Stimulated activated effector memory CD8-positive, alpha-beta T cell treated with anti-CD3 and anti-CD28 coated beads, Interleukin-12 subunit alpha, Interleukin-12 subunit beta, amount 100 ng/mL, for 72 hours (primary cell): Measurements from ENCODE around the gene PYROXD2.
A peak's percentile ranks its signal among the peaks of the same experiment; 100 is the strongest.

ENCODE experiments used
- ATAC-seq: fragments of 150-1000 bp; cut with Tn5 transposase; 2 replicates; pipeline ENCODE4 v1.10.0; 2021
- DNase-seq, 2 donors: peaks; one replicate each; pipeline ENCODE4 v3.0.0; 2021 to 2022; ENCODE audit warnings: low spot score in 2 of 2
- H3K27ac Mint-ChIP-seq: one replicate; pipeline ENCODE4 v1.8.0; 2022; ENCODE audit warnings: mild to moderate bottlenecking, mixed read lengths
- H3K36me3 Mint-ChIP-seq: one replicate; pipeline ENCODE4 v1.8.0; 2022; ENCODE audit warnings: mild to moderate bottlenecking, mixed read lengths
- H3K4me1 Mint-ChIP-seq: one replicate; pipeline ENCODE4 v1.8.0; 2022; ENCODE audit warnings: mixed read lengths
- H3K4me3 Mint-ChIP-seq: one replicate; pipeline ENCODE4 v1.8.0; 2022; ENCODE audit warnings: mild to moderate bottlenecking, mixed read lengths
- H3K9me3 Mint-ChIP-seq: one replicate; pipeline ENCODE4 v1.8.0; 2022; ENCODE audit warnings: mixed read lengths

PYROXD2 gene

DNA sequence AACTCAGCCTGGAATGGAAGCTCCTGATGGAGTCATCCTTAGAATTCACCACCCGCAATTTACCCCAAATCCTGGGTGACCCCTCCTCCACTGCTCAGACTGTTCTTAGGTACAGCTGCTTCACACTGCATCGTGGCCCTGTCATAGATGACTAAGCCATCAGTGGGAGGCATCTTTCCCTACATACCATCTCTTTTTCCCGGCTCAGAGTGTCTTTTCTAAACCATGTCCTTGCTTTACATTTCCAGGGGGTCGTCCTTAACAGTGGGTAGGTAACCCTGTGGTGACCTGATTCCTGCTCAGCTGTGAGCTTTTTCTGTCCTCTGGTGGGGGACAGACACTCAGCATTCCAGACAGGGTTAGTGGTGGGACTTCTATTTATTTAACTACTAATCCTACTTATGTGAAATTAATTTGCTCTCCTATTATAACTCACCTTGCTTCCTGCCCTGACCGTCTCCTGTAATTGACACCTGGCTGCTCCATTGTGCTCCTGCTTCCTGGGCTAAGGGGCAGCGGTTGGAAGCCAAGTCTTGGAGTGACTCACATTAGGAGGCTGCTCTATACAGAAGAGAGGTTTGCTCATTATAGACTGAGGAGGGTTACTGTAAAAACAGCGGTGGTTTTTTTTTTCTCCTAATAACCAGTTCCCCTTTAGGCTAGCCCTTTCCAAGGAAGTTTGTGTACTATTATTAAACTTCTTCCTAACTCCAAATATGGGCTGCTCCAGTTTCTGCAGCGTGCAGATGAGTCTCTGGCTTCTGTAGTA, 40.6 kb downstream of the PYROXD2 start:
- no peaks in the 10 kb centered on the region for H3K36me3 Mint-ChIP-seq
- ATAC-seq (no peak), DNase-seq (no peak)

DNA sequence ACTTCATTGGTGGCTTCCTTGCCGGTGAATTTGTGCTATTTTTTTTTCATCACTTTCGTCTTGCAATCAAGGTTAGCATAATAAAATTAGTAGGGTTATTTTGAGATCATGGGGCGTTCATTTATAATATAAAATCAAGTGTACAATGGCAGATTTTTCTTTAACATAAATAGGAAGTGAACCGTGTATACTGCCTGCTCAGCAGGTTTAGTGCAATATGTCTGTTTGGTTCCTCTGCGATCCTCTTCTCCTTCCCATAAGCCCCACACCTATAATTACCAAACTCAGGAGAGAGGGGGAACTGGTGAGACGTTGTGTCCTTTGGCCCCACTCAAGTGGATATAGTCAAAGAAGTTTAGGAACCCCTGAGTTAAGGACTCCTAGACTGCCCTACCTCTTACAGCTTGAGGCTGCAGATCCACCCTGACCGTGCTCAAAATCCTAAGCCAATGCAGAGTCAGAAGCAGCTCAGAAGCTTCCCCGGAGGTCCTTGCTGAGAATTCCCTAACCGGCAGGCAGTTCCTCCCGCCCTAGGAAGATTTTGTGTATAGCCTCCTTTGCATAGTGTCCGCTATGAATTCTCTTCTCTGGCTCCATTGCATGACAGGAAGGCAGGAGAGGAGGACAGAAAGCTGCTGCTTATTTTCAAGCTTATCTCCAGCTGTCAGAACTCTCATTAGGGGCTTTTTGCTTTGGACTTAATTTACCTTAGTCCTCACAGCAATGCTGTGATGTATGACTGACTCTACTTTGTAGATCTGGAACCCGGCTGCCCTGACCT, 41.5 kb downstream of the PYROXD2 start:
- Mint-ChIP-seq H3K36me3 (no peaks in the 10 kb centered on the region), H3K4me1 (no peaks in the 10 kb centered on the region), H3K4me3 (no peak overlapping the region), H3K27ac (no peak overlapping the region), H3K9me3 (no peaks in the 10 kb centered on the region)
- ATAC-seq: no peak
- no peak for DNase-seq

More for the DNA sequence above, 40.6 kb downstream of the PYROXD2 start:
- Mint-ChIP-seq H3K27ac (no peak overlapping the region), H3K4me1 (no peaks in the 10 kb centered on the region), H3K9me3 (no peaks in the 10 kb centered on the region), H3K4me3 (no peak overlapping the region)

DNA sequence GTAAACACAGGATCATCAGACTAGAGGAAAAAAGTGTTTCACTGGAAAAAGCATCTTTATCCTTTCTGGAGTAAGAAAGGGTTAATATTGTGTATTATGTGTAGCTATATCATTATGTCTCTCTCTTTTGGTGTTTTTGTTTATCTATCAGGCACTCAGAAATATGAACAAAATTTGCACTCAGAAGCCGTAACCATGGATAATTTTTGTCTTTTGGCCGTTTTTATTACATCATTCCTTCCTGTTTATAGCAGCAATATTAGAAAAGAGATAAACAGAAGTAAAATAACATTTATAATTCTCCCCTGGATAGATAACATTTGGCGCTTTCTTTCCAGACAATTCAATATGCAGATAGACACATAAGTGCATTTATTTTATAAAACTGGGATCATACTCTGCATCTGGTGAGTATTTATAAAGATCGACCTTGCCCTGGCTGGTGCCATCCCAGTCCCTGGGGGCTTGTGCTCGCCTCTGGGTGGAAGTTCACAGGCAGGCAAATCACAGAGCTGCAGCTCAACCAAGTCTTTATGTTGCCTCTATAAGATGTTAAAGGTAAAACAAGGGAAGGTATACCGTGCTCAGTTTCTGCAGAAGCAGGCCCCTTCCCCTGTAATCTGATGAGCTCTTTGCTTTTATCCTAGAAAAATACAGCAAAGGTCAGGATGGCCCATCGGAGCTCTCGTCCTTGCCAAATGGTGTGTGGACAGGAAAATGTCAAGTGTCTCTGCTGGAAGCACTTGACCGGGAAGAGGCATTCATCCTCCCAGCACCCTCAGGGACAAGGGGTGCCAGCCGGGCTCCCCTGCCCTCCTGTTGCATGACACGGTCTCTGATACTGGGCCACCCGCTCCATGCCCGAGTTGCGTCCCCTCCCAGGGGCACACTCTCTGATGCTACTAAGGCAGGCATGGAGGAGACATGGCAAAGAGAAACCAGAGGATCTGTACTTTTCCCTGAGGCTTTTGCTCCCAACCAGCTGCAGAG, 43.9 kb downstream of the PYROXD2 start:
- DNase-seq (no peak), ATAC-seq (no peak)
- no peaks in the 10 kb centered on the region for H3K4me1 Mint-ChIP-seq
- H3K27ac Mint-ChIP-seq: no peak overlapping the region
- no peak overlapping the region for H3K4me3 Mint-ChIP-seq
- no peaks in the 10 kb centered on the region for H3K36me3 Mint-ChIP-seq
- no peaks in the 10 kb centered on the region for H3K9me3 Mint-ChIP-seq

DNA sequence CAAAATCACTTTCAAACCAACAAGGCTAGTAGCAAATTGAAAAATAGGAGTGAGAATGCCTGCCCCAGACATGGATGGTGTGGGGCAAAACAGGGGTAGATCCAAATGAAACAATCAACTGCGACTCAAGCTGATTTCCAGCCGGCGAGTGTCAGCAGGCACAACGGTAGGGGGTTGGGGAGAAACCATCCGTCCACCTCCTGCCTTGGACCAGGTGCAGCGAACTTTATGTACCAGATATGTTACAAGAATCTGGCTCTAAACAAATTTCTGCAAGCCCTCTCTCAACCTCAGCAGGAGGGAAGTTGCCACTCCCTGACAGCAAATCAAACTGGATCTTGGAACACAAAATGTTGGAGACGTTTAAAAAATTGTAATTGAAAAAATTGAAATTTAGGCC, 45.2 kb downstream of the PYROXD2 start:
- Mint-ChIP-seq H3K4me1 (peaks cover 1% of the 10 kb centered on the region), H3K27ac (no peak overlapping the region), H3K36me3 (no peaks in the 10 kb centered on the region), H3K9me3 (no peaks in the 10 kb centered on the region), H3K4me3 (no peak overlapping the region)
- ATAC-seq: no peak
- no peak for DNase-seq

DNA sequence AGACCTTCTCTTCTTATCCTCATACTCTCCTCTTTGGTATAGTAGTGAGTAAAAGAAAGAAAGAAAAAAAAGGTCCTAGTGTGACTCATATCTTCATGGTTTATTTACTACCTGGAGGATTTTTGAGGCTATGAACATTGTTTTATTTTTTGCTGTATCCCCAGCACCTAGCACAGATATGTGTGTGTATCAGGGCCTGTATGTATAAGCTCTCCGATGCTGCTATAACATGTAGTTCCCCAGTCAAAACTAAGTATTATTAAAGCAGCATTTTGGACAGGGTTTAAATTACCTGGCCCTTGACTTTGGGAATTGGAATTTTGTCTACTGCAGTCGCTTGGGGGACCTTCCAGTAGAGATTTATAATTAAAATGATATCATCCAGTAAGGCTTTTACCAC, 46.3 kb downstream of the PYROXD2 start:
- Mint-ChIP-seq H3K27ac (no peak overlapping the region), H3K4me3 (no peak overlapping the region), H3K4me1 (peaks cover 9% of the 10 kb centered on the region), H3K9me3 (no peaks in the 10 kb centered on the region), H3K36me3 (no peaks in the 10 kb centered on the region)
- ATAC-seq (no peak), DNase-seq (no peak)

DNA sequence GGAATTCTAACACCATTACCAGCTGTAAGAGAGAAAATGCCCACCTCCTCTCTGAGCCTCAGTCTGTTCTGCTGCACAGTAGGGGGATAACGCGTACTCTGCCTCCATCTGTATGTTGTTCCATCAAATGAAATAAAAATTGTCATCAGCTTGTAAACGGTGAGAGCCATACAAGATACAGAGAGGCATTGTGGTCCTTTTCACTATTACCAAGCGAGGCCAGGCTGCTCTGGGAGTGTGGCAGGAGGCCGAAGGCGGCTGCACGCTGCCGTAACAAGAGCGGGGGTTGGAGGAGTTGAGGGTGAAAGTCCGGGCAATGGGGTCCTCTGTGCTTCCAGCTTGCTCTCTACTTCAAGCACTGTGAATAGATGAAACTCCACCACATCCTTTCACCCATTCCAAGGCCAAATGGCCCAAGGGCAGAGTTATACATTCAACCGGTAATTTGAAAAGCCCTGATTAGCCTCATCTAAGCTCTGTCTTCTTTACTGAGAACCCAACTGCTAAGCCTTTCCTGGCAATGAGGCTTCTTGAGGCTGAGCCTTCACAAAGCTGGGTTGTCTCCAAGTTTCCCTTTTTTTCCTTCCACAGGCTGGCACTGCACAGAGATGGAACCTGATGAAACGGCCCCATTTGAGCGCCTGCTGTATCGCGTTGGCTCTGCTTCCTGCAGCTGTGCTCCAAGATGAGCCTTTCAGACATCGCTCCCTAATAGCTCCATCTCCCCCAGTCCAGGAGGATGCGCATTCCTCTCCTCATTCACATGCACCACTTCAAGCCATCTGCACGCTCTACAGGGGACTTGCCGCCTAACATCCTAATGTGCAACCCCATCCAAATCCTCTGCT, 47.2 kb downstream of the PYROXD2 start:
- H3K36me3 Mint-ChIP-seq: no peaks in the 10 kb centered on the region
- peaks cover 9% of the 10 kb centered on the region for H3K4me1 Mint-ChIP-seq
- H3K4me3 Mint-ChIP-seq: no peak overlapping the region
- no peaks in the 10 kb centered on the region for H3K9me3 Mint-ChIP-seq
- no peak overlapping the region for H3K27ac Mint-ChIP-seq
- DNase-seq (no peak), ATAC-seq (no peak)

DNA sequence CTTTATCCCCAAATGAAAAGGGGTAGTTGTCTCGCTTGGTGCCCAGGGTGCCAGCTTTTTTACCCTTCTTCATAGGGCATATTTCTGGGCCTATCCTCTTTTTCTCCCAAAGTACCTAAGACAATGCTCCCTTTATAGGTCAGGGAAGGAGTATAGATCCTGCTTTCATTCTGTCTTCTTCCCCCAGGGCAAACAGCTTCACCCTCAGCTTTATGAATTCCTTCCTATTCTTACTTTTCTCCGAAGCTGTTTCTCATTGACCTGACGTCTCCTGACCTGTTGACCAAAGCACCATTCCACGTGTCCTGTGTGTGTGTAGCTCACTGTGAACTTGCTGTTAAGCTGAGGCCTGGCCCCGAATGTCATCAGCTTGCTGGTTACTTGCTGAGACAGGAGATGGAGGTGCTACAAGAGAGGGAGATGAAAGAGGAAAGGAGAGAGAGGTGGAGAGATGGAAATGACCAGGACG, 48.9 kb downstream of the PYROXD2 start:
- Mint-ChIP-seq H3K4me1 (peaks cover 16% of the 10 kb centered on the region), H3K36me3 (peaks cover 5% of the 10 kb centered on the region), H3K27ac (no peak overlapping the region), H3K4me3 (no peak overlapping the region), H3K9me3 (no peaks in the 10 kb centered on the region)
- DNase-seq (no peak), ATAC-seq (no peak)

DNA sequence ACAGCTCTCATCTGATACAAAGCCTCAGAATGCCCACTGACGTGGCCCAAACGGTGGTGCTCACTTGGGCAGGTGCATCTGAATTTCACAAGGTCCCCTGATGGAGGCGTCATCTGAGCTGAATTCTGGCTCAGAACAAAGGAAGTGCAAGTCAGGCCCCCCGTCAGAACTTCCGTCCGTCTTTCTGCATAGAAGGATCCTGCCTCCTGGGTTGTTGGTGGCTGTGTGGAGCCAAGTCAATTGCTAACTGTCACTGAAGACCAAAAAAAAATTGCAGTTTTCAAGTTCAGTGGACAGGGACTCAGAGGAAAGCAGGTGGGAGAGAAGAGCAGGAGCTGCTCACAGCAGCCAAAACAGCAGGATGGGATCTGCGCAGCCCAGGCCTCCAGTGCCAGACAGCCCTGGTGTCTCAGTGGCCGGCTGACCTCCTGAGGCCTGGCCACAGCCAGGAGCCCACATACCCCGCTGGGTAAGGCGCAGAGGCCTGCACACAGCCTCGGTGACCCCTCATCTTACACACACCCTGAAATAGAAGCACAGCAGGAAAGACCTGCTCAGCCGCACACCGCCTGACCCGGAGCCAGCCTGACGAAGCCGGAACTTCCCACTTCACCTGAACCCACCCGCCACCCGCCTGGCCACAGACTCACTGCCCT, 49.4 kb downstream of the PYROXD2 start:
- Mint-ChIP-seq H3K4me3 (no peak overlapping the region), H3K36me3 (peaks cover 5% of the 10 kb centered on the region), H3K9me3 (no peaks in the 10 kb centered on the region), H3K27ac (no peak overlapping the region), H3K4me1 (peaks cover 17% of the 10 kb centered on the region)
- DNase-seq (no peak), ATAC-seq (no peak)

DNA sequence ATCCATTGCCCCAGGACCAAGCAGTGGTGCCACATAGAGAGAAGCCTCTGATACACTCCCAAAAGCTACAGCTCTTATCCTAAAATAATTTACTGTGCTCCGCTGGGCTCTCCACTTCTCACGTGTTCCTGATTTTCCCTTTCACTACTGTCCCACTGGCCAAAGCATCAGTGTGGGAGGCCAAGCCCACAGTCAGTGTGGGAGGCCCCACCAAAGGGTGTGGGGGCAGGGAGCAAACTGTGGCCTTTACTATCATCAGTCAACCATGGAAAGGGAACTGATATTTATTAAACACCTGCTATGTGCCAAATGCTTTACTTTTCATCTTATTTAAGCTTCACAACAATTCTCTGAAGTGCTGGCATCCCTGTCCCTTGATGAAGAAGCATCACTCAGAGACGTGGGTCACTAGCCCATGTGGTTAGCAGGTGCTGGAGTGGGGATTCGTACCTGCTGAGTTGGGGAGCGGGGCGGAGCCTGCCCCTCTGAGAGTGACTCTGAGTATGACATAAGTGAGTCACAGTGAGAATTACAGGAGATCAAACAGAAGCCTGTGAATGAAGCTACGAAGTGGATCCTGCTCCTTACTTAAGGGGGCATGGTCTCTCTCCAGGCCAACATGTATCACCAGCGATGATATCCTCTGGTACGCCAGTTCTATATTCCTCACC, 50.4 kb downstream of the PYROXD2 start:
- no peak for DNase-seq
- no peak for ATAC-seq
- Mint-ChIP-seq H3K36me3 (peaks cover 5% of the 10 kb centered on the region), H3K4me3 (no peak overlapping the region), H3K27ac (no peak overlapping the region), H3K4me1 (peaks cover 17% of the 10 kb centered on the region), H3K9me3 (no peaks in the 10 kb centered on the region)

DNA sequence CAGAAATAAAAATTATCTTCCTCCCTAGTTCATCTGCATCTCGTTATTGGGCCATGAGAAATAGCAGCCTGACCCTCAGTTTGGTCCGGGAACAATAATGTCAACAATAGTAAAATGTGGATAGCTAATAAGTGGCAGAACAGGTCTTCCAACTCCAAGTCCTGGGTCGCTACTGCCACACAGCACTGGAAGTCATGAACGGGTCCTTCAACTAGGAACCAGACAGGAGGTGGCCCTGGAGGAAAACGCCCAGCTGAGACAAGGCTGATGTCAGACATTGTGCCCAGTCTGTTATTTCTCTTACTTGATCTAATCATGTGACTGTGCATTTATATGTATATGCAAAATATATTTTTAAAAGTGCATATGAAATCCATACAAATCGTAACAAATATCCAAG, 51.8 kb downstream of the PYROXD2 start:
- no peak for DNase-seq
- Mint-ChIP-seq H3K9me3 (no peaks in the 10 kb centered on the region), H3K4me3 (no peak overlapping the region), H3K27ac (no peak overlapping the region), H3K4me1 (peaks cover 17% of the 10 kb centered on the region), H3K36me3 (peaks cover 5% of the 10 kb centered on the region)
- no peak for ATAC-seq

DNA sequence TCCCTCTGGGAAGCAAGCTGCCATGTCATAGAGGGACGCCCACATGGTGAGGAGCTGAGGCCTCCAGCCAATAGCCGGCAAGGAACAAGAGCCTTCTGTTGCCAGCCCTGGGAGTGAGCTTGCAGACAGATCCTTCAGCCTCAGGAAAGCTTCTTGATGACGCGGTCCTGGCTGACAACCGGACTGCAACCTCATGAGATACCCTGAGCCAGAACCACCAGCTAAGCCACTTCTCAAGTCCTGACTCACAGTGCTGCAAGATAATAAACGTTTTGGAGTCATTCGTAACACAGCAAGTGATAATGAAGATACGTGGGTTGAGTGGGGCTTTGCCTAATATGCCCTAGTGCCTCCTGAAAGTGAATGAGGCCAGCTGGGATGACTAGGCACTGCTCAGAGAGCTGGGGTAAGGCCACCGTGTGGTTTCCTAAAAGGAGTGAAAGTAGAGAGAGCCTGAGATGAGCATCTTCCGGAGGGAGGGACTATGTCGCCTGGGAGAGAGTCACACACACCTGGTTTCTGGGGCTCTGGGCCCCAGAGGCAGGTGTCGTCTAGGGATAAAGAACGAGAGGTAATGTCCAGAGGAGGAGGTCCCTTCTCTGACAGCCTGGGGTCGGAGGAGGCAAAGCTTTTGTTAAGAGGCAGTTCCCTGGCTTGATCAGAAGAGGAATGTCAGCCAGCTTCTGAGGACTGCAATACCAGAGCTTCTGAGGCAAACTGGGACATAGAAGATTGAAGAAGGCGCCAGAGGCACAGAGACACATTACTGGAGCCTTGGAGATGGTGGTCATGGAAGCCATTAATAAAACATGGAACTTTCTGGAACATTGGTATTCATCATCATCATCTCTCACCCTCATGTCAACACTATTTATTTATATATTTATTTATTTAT, 53.6 kb downstream of the PYROXD2 start:
- ATAC-seq (peak; percentile 99), DNase-seq (peak; percentile 11 to 63)
- peak overlapping the region; percentile 21 for H3K27ac Mint-ChIP-seq
- H3K4me3 Mint-ChIP-seq: no peak overlapping the region
- H3K4me1 Mint-ChIP-seq: peaks cover 17% of the 10 kb centered on the region
- H3K36me3 Mint-ChIP-seq: peaks cover 5% of the 10 kb centered on the region
- no peaks in the 10 kb centered on the region for H3K9me3 Mint-ChIP-seq

DNA sequence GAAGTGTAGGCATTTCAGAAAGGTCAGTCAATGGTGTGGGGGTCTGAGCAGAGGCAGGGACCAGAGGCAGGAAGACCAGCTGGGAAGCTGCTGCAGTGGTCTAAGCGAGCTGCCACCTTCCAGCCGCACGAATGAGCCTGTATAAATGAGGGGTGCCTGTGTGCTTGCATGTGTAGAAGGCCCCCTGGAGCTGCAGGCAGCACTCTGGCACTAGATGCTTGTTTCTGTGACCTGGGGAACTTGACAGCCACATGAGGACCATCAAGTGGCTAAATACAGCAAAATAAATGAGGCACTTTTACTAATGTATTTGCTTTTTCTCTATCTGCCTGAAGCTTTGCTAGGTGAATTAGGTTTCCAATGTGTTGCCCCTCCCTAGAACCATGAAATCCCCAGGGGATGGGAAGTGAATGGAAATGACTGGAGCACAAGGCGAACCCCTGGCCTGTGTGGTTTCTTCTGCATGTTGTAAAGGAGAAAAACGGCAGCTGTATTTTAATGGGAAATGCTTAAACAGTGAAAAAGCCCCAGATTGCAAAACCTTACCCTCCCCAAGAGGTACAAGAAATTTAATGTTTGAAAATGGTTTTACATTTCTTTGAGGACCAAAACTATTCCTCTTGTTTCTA, 57.7 kb downstream of the PYROXD2 start:
- no peaks in the 10 kb centered on the region for H3K9me3 Mint-ChIP-seq
- H3K4me1 Mint-ChIP-seq: peaks cover 15% of the 10 kb centered on the region
- no peak overlapping the region for H3K4me3 Mint-ChIP-seq
- ATAC-seq (no peak), DNase-seq (no peak)
- H3K36me3 Mint-ChIP-seq: peaks cover 5% of the 10 kb centered on the region
- no peak overlapping the region for H3K27ac Mint-ChIP-seq
